GM06990 (cell line): Measurements from ENCODE around the gene PCYT1A.

Experiments
- DNase-seq: peaks from one replicate; pipeline ENCODE4 v3.0.0-alpha.2; 2011; ENCODE audit not compliant: insufficient read length; ENCODE audit errors: extremely low read depth
- H3K27me3 ChIP-seq: replicated peaks from 2 replicates; pipeline ENCODE4 v1.6.0; 2011; ENCODE audit warnings: low read length; ENCODE audit not compliant: control insufficient read depth, insufficient read depth
- H3K36me3 ChIP-seq: 2 replicates; pipeline ENCODE4 v1.5.1; 2011; ENCODE audit warnings: low read length; ENCODE audit not compliant: control insufficient read depth, insufficient read depth
- H3K4me3 ChIP-seq: replicated peaks from 2 replicates; pipeline ENCODE4 v1.5.1; 2011; ENCODE audit warnings: low read depth, mild to moderate bottlenecking, control low read depth, low read length
- CTCF ChIP-seq: IDR thresholded peaks from 2 replicates; pipeline ENCODE4 v1.5.1; 2011; ENCODE audit warnings: low read length, control low read depth, mild to moderate bottlenecking, inconsistent platforms; ENCODE audit not compliant: insufficient read depth, poor library complexity, severe bottlenecking

PCYT1A gene

GRCh38 chr3:196287440-196288140 lies at the start of gene PCYT1A:
Gene PCYT1A, minus strand, starts transcription at chr3:196287726. Its CDS starts 17,195 bp downstream, at chr3:196270531.
- DNase-seq, result peak; percentile 87
- no peaks in the 10 kb centered on the region for H3K36me3 ChIP-seq
- no peaks in the 10 kb centered on the region for H3K27me3 ChIP-seq
- no peak for TF ChIP-seq CTCF
- peak within 1 kb of the TSS; percentile 74 for H3K4me3 ChIP-seq

GRCh38 chr3:196336319-196337145 lies 49.0 kb upstream of the PCYT1A start:
- no peak for DNase-seq
- no peak for TF ChIP-seq CTCF
- Histone ChIP-seq H3K36me3 (no peaks in the 10 kb centered on the region), H3K4me3 (no peak overlapping the region), H3K27me3 (no peaks in the 10 kb centered on the region)

- no peak for DNase-seq
- TF ChIP-seq CTCF, result no peak
- no peaks in the 10 kb centered on the region for H3K27me3 ChIP-seq
- no peak overlapping the region for H3K4me3 ChIP-seq
- no peaks in the 10 kb centered on the region for H3K36me3 ChIP-seq
Observed at GRCh38 chr3:196335503-196335948, 48.0 kb upstream of the PCYT1A start.

GRCh38 chr3:196334982-196335381 lies 47.5 kb upstream of the PCYT1A start:
- no peak for TF ChIP-seq CTCF
- no peak for DNase-seq

GRCh38 chr3:196332168-196332567 lies 44.6 kb upstream of the PCYT1A start:
- TF ChIP-seq CTCF, result no peak
- DNase-seq, result no peak
- H3K4me3 ChIP-seq, result no peak overlapping the region
- H3K27me3 ChIP-seq, result no peaks in the 10 kb centered on the region
- H3K36me3 ChIP-seq, result no peaks in the 10 kb centered on the region

More at GRCh38 chr3:196334982-196335381, 47.5 kb upstream of the PCYT1A start:
- Histone ChIP-seq H3K36me3 (no peaks in the 10 kb centered on the region), H3K27me3 (no peaks in the 10 kb centered on the region), H3K4me3 (no peak overlapping the region)
